ENCODE results near the gene FAM120C.

GRCh38 chrX:54029529-54030143, 153.4 kb downstream of the FAM120C start:
- TF ChIP-seq POLR2A (IDR thresholded peaks at IDR 0.05) (no peak), CTCF (IDR thresholded peaks at IDR 0.05) (no peak), EP300 (IDR thresholded peaks at IDR 0.05) (no peak)
